Superior temporal gyrus (tissue), 1 donor: ENCODE results near the gene CWF19L2.
"Not testable (repeated sequence)": the region's sequence is repeated elsewhere in the genome, so short reads cannot be mapped to it uniquely, and the experiment has no call there.

Experiments
- DNase-seq: peaks from one replicate; pipeline ENCODE4 v3.0.0-alpha.2; 2016; ENCODE audit errors: extremely low spot score

Gene CWF19L2

DNA sequence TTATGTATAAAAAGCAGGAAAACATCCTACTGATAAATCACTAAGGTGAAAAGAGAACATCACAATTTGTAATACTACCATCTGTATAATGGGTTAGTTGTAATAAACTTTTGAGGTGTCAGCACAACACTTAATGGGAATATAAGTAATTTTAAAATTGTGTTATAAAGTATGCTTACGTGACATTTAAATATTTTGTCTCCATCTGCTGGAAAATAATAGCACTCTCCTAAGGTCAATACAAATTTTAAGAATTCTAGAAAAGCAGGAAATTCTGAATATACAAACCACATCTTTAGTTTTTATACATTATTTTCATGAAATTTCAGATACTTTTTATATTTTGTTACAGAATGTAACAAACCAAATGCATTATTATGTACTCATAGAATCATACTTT is 19.5 kb downstream of the CWF19L2 start:
- no peak for DNase-seq

DNA sequence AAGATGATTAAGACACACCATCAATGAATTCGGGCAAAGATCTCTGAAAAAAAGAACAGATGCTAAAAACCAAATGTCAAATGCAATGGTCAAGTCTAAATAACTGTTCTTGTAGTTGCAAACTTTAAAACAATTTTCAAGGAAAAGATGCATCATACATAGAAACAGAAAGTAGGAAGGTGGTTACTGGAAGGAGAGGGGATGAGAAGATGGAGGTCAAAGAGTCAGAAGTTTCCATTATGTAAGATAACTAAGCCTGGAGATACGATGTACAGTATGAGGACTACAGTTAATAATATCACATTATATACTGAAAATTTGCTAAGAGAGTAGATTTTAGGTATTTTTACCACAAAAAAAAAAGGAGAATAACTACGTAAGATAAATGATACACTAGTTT is 27.1 kb downstream of the CWF19L2 start:
- no peak for DNase-seq

DNA sequence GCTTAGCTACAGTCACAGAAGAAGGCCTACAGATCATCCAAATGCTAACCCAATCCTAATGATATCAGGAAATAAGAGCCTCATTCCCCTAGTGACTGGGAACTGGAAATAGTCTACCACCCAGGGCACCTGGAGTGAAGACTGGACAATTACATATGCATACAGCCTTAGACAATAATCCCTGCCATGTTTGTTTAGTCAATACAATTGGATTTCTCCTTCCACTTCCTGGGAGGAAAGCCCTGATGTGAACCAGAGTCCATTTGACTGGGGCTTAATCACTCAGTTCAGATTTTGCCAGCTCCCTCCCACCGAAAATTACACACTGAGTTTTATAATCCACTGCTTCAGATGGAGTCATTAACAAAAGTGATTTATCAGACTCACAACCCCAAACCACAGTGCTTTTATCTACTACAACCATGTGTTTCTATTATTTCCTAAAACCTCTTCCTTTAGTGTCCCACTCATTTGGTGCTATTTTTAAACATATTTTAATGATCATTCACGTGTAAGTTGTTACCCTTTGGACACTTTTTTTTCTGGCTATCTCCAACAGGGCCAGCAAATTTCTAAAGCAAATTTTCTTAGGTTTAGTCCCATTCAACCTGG is 29.9 kb downstream of the CWF19L2 start:
- DNase-seq = no peak

DNA sequence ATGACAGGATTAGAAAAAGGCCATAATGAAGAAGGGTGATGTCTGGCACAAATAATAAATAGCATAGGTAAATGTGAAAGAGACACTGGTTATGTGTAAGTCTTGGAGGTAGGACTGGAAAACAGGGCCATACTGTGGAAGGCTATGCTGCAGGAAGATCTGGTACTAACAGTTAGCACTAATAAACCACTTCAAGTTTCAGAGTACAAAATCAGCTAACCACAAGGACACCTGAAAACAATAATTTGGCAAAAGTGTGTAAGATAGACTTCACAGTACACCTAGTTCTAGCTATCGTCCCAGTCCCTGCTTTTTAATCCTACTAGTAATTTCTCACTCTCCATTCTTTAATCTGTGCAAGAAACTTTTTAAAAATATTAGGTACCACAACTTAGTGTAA is 44.3 kb downstream of the CWF19L2 start:
- DNase-seq = no peak

DNA sequence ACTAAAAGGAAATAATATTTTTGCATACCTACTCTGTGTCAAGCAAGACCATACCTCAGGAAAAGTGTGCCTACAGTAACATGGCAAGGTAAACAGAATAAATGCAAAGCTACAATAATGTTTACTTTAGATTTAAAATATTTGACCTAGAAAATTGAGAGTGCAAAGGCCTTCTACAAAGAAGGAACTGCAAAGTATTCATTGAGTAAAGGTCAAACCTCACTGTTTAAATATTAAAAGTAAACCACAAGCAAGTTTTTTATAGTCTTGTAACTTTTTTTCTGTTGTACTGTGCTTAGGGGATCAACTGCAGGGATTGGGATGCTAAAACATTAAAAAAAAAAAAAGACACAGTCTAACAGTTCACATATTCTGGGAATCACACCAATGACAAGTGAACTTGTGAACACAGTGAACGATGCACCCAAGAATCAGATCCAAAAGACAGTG is 48.8 kb downstream of the CWF19L2 start:
- DNase-seq = no peak

DNA sequence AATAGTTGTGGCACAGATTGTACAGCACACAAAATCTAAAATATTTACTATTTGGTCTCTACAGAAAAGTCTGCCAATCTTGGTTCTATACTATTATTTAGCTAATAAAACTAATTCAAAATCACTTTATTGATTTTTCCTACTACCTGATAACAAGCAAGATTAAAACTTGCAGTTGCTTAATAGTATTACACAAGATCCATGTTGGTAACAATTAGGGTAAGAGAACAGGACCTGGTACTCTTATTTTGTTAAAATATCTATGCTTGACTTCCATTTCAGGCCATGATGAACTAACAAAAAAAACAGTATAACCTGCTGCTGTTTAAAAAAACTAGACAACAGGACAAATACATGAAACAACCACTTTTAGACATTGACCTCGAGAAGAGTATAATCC is 52.4 kb downstream of the CWF19L2 start:
- DNase-seq = no peak

DNA sequence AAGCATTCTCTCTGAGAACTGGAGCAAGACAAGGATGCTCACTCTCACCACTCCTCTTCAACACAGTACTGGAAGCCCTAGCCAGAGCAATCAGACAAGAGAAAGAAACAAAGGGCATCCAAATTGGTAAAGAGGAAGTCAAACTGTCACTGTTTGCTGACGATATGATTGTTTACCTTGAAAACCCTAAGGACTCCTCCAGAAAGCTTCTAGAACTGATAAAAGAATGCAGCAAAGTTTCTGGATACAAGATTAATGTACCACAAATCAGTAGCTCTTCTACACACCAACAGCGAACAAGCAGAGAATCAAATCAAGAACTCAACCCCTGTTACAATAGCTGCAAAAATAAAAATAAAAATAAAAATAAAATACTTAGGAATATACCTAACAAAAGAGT is 56.5 kb downstream of the CWF19L2 start:
- DNase-seq = not testable (repeated sequence)

DNA sequence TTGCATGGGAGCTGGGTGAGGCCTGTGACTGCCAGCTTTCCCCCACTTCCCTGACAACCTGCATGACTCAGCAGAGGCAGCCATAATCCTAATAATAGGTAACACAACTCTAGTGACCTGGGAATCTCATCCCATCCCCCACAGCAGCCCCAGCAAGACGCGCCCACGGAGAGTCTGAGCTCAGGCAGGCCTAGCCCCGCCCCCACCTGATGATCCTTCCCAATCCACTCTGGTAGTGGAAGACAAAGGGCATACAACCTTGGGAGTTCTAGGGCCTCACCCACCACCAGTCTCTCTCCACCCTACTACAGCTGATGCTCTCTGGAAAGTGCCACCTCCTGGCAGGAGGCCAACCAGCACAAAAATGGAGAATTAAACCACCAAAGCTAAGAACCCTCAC is 60.3 kb downstream of the CWF19L2 start:
- no peak for DNase-seq

DNA sequence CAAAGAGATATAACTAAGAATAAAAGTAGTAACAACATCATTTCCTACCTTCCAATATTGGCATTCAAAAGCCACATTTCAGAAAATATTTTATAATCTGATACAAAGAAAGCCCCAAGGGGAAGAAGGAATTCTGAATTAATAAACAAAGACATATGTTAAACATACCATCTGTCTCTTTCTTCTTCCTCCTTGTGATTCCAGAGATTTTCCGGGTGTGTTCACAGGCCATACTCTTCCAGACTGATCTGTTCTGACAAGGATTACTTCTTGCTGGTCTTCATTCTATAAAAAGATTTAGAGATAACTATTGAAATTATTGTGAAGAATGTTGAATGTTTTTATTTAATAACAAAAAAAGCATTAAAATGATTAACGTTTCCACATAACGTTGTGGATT is 65.0 kb downstream of the CWF19L2 start:
- no peak for DNase-seq

DNA sequence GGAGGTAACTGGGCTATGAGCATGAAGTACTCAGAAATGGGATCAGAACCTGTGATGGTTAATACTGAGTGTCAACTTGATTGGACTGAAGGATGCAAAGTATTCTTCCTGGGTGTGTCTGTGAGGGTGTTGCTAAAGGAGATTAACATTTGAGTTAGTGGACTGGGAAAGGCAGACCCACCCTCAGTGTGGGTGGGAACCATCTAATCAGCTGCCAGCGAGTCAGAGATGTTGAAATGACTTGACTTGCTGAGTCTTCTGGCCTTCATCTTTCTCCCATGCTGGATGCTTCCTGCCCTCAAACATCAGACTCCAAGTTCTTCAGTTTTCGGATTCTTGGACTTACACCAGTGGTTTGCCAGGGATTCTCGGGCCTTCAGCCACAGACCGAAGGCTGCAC is 66.9 kb downstream of the CWF19L2 start:
- not testable (repeated sequence) for DNase-seq

DNA sequence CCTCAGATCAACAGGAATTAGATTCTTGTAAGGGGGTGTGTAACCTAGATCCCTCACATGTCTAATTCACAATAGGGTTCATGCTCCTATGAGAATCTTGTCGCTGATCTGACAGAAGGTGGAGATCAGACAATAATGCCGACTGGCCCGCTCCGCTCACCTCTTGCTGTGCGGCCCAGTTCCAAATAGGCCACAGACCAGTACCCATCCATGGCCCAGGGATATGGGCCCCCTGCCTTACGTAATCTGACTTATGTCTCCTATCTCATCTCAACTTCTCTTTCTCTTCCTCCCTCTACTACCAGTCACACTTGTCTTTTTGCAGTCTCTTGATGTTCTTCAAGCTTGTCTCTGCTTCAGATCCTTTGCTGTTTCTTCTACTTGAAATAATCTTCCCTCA is 70.0 kb downstream of the CWF19L2 start:
- no peak for DNase-seq

DNA sequence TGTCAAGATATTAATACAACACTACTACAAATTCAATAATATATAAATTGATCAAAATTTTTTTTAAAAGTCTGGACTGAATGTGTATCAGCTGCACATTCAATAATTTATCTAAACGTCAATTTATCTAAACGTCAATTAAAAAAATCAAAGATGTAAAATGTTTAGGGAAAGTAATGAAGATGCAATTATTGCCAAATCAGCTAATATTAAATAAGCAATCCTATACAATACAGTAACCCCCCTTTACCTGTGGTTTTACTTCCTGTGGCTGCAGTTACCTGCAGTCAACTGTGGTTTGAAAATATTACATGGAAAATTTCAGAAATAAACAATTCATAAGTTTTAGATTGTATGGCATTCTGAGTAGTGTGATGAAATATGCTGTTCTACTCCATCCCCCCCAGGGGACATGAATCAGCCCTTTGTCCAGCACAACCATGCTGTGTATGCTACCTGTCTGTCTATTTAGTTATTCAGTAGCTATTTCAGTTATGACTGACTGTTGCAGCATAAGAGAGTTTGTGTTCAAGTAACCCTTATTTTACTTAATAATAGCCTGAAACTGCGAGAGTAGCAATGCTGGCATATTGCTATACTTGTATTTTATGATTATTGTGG is 72.2 kb downstream of the CWF19L2 start:
- DNase-seq = no peak

DNA sequence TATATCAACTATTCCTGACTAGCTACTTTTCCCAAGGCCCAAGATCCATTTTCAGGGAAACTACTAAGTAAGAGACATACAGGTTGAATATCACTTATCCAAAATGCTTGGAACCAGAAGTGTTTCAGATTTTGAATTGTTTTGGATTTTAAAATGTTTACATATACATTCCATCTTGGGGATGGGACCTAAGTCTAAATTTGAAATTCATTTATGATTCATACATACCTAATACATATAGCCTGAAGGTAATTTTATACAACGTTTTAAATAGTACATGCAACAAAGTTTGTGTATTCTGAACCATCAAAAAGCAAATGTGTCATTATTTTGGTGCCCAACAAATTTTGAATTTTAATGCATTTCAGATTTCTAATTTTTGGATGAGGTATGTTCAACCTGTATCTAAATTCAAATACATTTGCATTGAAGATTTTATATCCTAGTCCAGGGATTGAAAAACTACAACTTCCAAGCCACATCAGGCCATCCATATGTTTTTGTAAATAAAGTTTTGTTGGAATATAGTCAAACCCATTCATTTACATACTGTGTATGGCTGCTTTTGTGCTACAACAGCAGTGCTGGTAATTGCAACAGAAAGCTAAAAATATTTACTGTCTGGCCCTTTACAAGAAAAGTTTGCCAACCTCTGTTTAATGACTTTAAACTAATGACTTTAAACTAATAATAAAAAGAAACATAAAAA is 73.3 kb downstream of the CWF19L2 start:
- no peak for DNase-seq

DNA sequence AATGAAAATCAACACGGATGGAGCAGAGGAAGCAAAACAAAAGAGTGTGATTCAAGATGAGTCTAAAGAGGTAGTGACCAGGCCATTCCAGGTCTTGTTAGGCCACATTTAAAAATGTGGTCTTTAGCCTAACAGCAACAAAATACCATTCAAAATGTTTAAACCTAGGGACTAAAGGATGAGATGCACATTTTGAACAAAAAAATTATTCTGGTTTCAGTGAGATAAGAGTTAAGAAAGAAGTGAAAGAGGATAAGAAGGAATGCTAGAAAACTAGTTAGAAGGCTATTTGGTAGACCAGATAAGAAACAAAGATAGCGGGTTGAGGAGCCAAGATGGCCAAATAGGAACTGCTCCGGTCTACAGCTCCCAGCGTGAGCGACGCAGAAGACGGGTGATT is 85.2 kb downstream of the CWF19L2 start:
- DNase-seq = no peak

DNA sequence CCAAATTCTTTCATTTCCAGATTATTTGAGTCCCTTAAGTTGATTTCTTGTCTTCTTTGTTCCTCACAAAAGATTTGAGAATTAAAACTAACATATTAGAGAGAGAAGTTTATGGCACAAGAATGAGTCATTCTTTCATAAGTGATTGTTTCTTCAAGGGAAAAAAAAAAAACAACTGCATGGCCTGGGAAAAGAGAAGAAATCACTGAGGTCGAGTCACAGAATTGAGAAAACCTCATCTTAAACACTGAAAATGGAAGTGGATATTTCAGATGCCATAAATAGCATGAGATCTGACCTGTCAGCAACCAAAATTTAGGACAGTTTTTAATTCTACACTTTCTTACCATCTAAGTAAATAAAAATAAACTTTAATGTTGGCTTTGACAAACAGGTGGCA is 87.2 kb downstream of the CWF19L2 start:
- no peak for DNase-seq

DNA sequence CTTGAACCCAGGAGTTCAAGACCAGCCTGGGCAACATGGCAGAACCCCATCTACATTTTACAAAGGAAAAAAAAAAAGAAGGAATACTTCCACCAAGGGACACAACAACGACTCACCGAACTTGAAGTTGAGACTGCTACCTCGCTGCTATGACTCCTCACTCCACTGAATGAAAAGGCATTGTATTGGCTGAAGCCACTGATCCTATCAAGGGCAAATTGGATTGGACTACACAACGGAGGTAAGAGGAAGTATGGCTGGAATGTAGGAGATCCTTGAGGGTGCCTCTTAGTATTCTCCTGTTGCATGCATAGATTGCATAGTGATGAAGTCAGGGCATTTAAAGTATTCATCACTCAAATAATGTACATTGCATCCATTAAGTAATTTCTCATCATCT is 97.9 kb downstream of the CWF19L2 start:
- DNase-seq = no peak

DNA sequence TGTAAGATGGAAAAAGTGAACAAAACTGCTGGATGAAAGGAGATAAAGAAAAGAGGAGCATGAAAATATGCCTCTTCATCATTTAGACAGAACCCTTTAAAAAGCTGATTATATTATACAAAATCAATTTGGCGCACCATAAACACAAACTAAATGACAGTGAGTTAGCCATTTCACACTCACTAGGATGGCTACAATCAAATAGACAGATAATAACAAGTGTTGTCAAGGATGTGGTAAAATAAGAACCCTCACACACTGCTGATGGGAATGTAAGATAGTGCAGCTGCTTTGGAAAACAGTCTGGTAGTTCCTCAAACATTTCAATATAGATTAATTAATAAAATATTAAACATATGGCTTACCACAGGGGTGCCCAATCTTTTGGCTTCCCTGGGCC is 99.7 kb downstream of the CWF19L2 start:
- no peak for DNase-seq

DNA sequence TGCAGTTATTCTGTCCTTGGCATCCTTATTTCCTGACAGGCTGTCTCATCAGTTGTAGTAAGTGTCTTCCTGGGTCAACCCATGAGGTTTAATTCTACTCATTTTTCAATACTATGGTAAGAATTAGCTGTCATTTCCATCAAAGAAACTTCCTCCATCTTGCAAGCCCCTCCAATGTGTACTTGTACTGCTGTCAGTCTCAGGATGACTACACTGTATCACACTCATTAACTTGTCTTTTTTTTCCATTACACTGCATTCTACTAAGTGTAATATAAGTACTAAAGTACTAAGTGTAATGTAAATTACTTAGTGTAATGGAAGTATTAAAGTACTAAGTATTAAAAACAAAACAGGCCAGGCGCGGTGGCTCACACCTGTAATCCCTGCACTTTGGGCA is 102.8 kb downstream of the CWF19L2 start:
- no peak for DNase-seq

DNA sequence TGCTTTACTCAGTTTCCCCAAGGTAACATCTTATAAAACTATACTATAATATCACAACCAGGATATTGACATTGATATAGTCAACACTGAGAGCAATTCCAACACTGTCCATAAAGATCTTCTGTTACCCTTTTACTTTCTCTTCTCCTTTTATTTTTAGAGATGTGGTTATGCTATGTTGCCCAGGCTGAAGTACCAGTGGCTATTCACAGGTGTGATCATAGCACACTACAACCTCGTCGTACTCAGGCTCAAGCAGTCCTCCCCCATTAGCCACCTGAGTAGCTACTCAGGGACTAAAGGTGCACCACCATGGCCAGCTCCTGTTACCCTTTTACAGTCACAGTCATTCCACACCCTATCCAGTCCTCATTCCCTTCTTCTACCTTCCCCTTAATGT is 119.7 kb downstream of the CWF19L2 start:
- DNase-seq = no peak

DNA sequence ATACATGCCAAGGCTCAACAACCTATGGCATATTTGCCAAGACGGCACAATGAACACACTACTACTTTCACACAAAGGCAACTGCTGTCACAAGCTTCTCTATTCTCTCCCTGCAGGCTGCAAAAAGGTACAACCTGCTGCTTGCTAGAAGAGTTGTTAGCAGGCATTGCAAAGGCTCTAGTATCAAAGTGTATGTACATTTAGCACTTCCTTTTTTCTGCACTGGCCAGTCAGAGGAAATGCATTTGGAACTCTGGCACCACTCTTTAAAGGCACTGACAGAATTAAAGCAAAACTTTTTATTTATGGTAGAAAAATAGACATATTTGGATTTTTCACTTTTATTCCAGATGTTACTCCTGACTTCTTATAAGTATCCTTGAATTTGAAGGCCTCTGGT is 125.9 kb downstream of the CWF19L2 start:
- DNase-seq = no peak

DNA sequence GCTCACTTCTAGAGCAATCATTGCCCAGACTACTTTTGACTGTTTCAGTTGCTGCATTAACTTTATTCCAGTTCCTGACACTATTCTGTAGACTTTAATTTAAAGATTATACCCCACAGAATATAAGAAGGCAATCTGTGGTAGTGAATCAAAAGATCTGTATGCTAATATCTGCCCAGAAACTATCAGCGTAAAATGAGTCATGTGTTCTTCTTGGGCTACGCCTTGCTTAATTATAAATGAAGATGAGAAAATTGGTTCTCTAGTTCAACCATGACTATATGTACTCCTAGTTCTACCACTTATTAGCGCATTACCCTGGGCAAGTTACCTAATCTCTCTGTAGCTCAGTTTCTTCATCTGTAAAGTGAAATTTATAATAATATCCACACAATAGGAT is 128.5 kb downstream of the CWF19L2 start:
- no peak for DNase-seq

DNA sequence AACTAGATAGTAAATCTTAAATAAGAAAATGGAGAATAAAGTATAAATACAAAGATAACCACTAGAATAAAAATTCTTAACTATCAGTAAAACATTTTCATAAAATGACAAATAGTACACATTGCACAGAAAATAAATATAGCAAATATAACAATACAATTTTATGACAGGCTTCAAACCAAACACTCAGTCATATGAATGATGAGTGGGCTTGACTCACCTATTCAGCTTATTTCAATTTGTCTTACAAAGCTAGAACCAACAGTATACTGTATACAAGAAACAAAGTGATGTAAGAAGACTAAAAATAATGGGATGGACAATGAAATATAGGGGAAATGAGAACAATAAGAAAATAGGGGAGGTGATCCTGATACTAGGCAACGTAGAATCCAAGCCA is 141.2 kb downstream of the CWF19L2 start:
- no peak for DNase-seq

DNA sequence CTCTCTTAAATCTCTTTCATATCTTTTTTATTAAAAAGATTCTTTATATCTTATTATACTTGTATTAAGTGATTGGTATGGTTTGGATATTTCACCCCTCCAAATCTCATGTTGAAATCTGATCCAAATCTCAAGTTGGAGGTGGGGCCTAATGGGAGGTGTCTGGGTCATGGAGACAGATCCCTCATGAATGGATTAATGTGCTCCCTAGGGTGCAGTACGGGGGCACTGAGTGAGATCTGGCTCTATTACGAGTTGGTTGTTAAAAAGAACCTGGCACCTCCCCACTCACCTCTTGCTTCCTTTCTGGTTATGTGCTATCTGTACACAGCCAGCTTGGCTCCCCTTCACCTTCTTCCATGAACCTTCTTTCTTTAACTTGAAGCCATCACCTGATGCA is 149.6 kb downstream of the CWF19L2 start:
- no peak for DNase-seq
